IMR-90 (cell line): Measurements from ENCODE around the gene SYNGR1.

ENCODE experiments used
- POLR2A ChIP-seq: IDR thresholded peaks from 2 replicates; pipeline ENCODE4 v1.6.1; 2012; ENCODE audit warnings: mild to moderate bottlenecking, low read depth, low read length
- TF ChIP-seq, protein P1 (sequence below): conservative IDR thresholded peaks from 2 replicates; pipeline ENCODE4 v1.5.1; 2012; ENCODE audit warnings: mild to moderate bottlenecking, low read depth, low read length, improper control_type of control experiment

DNA sequence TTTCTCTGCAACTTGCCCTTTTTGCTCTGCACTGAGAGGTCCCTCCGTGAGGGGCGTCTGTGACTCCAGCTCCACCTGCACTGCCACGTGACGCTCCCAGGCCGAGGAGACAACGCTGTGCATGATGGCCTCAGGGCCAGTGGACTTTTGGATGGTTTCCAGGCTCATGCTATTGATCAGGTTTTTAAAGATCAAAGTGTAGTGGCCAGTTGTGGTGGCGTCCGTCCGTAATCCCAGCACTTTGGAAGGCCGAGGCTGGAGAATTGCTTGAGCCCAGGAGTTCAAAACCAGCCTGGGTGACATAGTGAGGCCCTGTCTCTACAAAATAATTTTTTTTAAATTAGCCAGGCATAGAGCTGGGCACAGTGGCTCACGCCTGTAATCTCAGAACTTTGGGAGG, 46.4 kb upstream of the SYNGR1 start:
- TF ChIP-seq POLR2A: no peak
- TF ChIP-seq, protein P1, sequence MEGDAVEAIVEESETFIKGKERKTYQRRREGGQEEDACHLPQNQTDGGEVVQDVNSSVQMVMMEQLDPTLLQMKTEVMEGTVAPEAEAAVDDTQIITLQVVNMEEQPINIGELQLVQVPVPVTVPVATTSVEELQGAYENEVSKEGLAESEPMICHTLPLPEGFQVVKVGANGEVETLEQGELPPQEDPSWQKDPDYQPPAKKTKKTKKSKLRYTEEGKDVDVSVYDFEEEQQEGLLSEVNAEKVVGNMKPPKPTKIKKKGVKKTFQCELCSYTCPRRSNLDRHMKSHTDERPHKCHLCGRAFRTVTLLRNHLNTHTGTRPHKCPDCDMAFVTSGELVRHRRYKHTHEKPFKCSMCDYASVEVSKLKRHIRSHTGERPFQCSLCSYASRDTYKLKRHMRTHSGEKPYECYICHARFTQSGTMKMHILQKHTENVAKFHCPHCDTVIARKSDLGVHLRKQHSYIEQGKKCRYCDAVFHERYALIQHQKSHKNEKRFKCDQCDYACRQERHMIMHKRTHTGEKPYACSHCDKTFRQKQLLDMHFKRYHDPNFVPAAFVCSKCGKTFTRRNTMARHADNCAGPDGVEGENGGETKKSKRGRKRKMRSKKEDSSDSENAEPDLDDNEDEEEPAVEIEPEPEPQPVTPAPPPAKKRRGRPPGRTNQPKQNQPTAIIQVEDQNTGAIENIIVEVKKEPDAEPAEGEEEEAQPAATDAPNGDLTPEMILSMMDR: no peak
